Naive thymus-derived CD8-positive, alpha-beta T cell (primary cell): ENCODE results near the gene ACOT11. TPM values are rescaled to one million over a fixed set of nuclear protein-coding genes. Genes with fewer than 3 reads are reported as not detected.

ENCODE experiments used
- ATAC-seq, 2 donors: fragments of 150-1000 bp; cut with Tn5 transposase in 1 of 2; sonication (Bioruptor Pico), chemical (Tn5 transposase) in 1 of 2; 1 replicate in 1 of 2; 2 replicates in 1 of 2; pipeline ENCODE4 v1.10.0; 2021; ENCODE audit warnings: mild to moderate bottlenecking in 2 of 2, moderate library complexity in 2 of 2
- POLR2A ChIA-PET: fragments of 350-600 bp; sonication (Branson Sonifier 250); formaldehyde crosslinking; loops from one replicate; lab custom pipeline; 2021; ENCODE audit warnings: antibody characterized with exemption; lab: Charles Lee
- DNase-seq, 10 donors: peaks; one replicate each; pipeline versions ENCODE4 v3.0.0 to v3.0.0-alpha.2; 2020 to 2022
- H3K27ac Mint-ChIP-seq, 10 donors: one replicate each; pipeline ENCODE4 v1.8.0; 2020 to 2022; ENCODE audit warnings: mild to moderate bottlenecking in 10 of 10, mixed read lengths in 10 of 10, moderate library complexity in 4 of 10, inconsistent platforms in 1 of 10
- H3K27me3 Mint-ChIP-seq, 5 donors: one replicate each; pipeline ENCODE4 v1.8.0; 2021 to 2022; ENCODE audit warnings: mixed read lengths in 5 of 5
- H3K36me3 Mint-ChIP-seq, 3 donors: one replicate each; pipeline ENCODE4 v1.8.0; 2020 to 2022; ENCODE audit warnings: mixed read lengths in 3 of 3, mild to moderate bottlenecking in 2 of 3, inconsistent platforms in 1 of 3
- H3K4me1 Mint-ChIP-seq, 4 donors: one replicate each; pipeline ENCODE4 v1.8.0; 2021 to 2022; ENCODE audit warnings: mixed read lengths in 4 of 4
- H3K4me3 Mint-ChIP-seq, 10 donors: one replicate each; pipeline ENCODE4 v1.8.0; 2020 to 2022; ENCODE audit warnings: mild to moderate bottlenecking in 10 of 10, mixed read lengths in 10 of 10, moderate library complexity in 6 of 10, inconsistent platforms in 1 of 10
- H3K9me3 Mint-ChIP-seq, 9 donors: one replicate each; pipeline ENCODE4 v1.8.0; 2020 to 2022; ENCODE audit warnings: mixed read lengths in 9 of 9, mild to moderate bottlenecking in 3 of 9, inconsistent platforms in 1 of 9, moderate library complexity in 1 of 9
- polyA plus RNA-seq, 3 donors: library from polyadenylated mRNA; unstranded; fragments of 300-500 nt; fragmentation: Illumina TruSeq; gene quantifications; one replicate each; pipeline ENCODE4 v1.2.3, GENCODE V29; 2021
- total RNA-seq, 8 experiments: library from RNA in 2 of 8; stranded (reverse) in 2 of 8; gene quantifications; one replicate each; pipeline ENCODE4 v1.2.3 and lab custom pipeline; 2021 to 2026

Gene ACOT11
- total RNA-seq: under 1 TPM; 0.22 to 0.31 TPM
- under 1 TPM in 1 of 3 donors, not detected in 2; 0.07 TPM for polyA plus RNA-seq
- total RNA-seq (lab: John Stamatoyannopoulos, UW): 0 to 0.44 (median 0.37) reads per million in 6 experiments

GRCh38 chr1:54547601-54548388 lies at the start of gene ACOT11:
ACOT11 (plus strand) TSS chr1:54548228; CDS start chr1:54548310, 82 bp downstream.
- Mint-ChIP-seq H3K27ac (peak within 1 kb of the TSS in 2 of 10 donors; percentile 28 to 57), H3K27me3 (peaks cover 0 to 3% (median 0%) of the 10 kb centered on the region in 5 donors), H3K9me3 (no peaks in the 10 kb centered on the region), H3K4me1 (peaks cover 4 to 11% (median 7%) of the 10 kb centered on the region in 4 donors), H3K36me3 (no peaks in the 10 kb centered on the region), H3K4me3 (no peak within 1 kb of the TSS)
- no peak for DNase-seq
- no peak for ATAC-seq
- POLR2A ChIA-PET: no interaction called here

DNA sequence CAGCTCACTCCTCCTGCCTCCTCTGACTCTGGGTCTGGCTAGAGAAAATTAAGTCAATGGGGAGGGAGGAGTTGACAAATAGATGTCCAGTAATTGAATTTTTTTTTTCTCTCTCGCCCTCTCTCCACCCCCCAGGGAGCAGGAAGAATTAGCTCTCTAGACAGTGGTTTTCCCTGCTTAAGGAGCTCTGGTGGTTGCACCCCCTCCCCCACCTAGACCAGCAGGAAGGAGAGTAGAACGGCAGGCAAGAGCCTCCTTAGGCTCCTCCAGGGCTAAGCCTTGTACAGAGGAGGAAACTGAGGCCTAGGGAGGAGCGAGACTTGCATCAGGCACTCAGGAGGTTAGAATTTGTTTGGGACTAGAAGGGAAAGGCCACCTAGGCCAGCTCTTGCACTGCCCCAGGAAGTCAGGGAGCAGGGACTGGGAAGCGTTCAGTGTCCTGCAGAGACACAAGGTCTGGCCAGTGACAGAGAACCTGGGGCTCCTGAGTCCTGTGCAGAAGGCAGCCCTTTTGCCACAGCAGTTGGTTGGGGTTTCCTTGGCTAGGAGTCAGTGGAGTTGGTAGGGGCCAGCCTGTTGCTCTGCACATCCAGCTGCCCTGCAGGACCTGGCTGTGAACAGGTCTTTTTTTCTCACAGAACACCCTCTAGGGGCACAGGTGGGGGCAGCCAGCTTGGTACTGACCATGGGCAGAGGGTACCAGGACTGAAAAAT lies 49.5 kb upstream of the ACOT11 start:
- H3K27me3 Mint-ChIP-seq: peaks cover 9 to 57% (median 30%) of the 10 kb centered on the region in 5 donors

GRCh38 chr1:54499097-54499359 lies 49.0 kb upstream of the ACOT11 start:
- DNase-seq: no peak
- H3K36me3 Mint-ChIP-seq: peaks cover 0 to 1% (median 0%) of the 10 kb centered on the region in 3 donors
- peak in 1 of 2 donors; percentile 12 for ATAC-seq
- peaks cover 0 to 2% (median 0%) of the 10 kb centered on the region in 9 donors for H3K9me3 Mint-ChIP-seq
- POLR2A ChIA-PET: interaction anchor here (1.2 kb wide), 1 partner anchor 302 kb away, joined by 3 read pairs; the partner anchor contains the start of gene TTC22
- H3K4me1 Mint-ChIP-seq: peaks cover 5 to 19% (median 12%) of the 10 kb centered on the region in 4 donors
- H3K27me3 Mint-ChIP-seq: peaks cover 9 to 52% (median 32%) of the 10 kb centered on the region in 5 donors
- H3K27ac Mint-ChIP-seq: peak overlapping the region in 1 of 10 donors; percentile 21
- peak overlapping the region; percentile 69 to 85 (median 77) for H3K4me3 Mint-ChIP-seq

More for the DNA sequence above, 49.5 kb upstream of the ACOT11 start:
- H3K4me3 Mint-ChIP-seq: peak overlapping the region; percentile 69 to 85 (median 77)
- peaks cover 6 to 19% (median 12%) of the 10 kb centered on the region in 4 donors for H3K4me1 Mint-ChIP-seq
- H3K9me3 Mint-ChIP-seq: peaks cover 0 to 2% (median 0%) of the 10 kb centered on the region in 9 donors
- ATAC-seq: no peak
- DNase-seq: no peak
- POLR2A ChIA-PET: interaction anchor here (0.6 kb wide), 1 partner anchor 117 kb away, joined by 5 read pairs; no protein-coding TSS in a partner anchor
- H3K36me3 Mint-ChIP-seq: peaks cover 0 to 1% (median 0%) of the 10 kb centered on the region in 3 donors
- no peak overlapping the region for H3K27ac Mint-ChIP-seq

GRCh38 chr1:54499360-54500106 lies 48.5 kb upstream of the ACOT11 start:
- H3K4me3 Mint-ChIP-seq: peak overlapping the region; percentile 69 to 85 (median 77)
- DNase-seq: peak in 8 of 10 donors; percentile 24 to 69 (median 42)
- POLR2A ChIA-PET: interaction anchor here (1.2 kb wide), 1 partner anchor 301 kb away, joined by 3 read pairs; the partner anchor contains the start of gene TTC22
- peaks cover 0 to 2% (median 0%) of the 10 kb centered on the region in 9 donors for H3K9me3 Mint-ChIP-seq
- peaks cover 9 to 47% (median 30%) of the 10 kb centered on the region in 5 donors for H3K27me3 Mint-ChIP-seq
- peaks cover 0 to 1% (median 0%) of the 10 kb centered on the region in 3 donors for H3K36me3 Mint-ChIP-seq
- H3K4me1 Mint-ChIP-seq: peaks cover 5 to 19% (median 12%) of the 10 kb centered on the region in 4 donors
- H3K27ac Mint-ChIP-seq: peak overlapping the region in 1 of 10 donors; percentile 21
- peak; percentile 83 to 87 for ATAC-seq

- POLR2A ChIA-PET: interaction anchor here (1.2 kb wide), 1 partner anchor 301 kb away, joined by 3 read pairs; the partner anchor contains the start of gene TTC22
- Mint-ChIP-seq H3K4me1 (peaks cover 5 to 19% (median 12%) of the 10 kb centered on the region in 4 donors), H3K9me3 (peaks cover 0 to 2% (median 0%) of the 10 kb centered on the region in 9 donors), H3K27ac (no peak overlapping the region), H3K36me3 (peaks cover 0 to 1% (median 0%) of the 10 kb centered on the region in 3 donors), H3K4me3 (peak overlapping the region; percentile 47 to 81 (median 68)), H3K27me3 (peaks cover 9 to 43% (median 28%) of the 10 kb centered on the region in 5 donors)
- ATAC-seq (no peak), DNase-seq (no peak)
Observed at GRCh38 chr1:54500107-54500431, 48.0 kb upstream of the ACOT11 start.

- Mint-ChIP-seq H3K27me3 (peaks cover 11 to 34% (median 24%) of the 10 kb centered on the region in 5 donors), H3K36me3 (peaks cover 0 to 1% (median 0%) of the 10 kb centered on the region in 3 donors), H3K27ac (no peak overlapping the region), H3K4me1 (peaks cover 5 to 19% (median 12%) of the 10 kb centered on the region in 4 donors), H3K4me3 (peak overlapping the region in 1 of 10 donors; percentile 26), H3K9me3 (no peaks in the 10 kb centered on the region)
- DNase-seq (no peak), ATAC-seq (no peak)
- POLR2A ChIA-PET: no interaction called here
Observed at GRCh38 chr1:54501849-54502248, 46.2 kb upstream of the ACOT11 start.

DNA sequence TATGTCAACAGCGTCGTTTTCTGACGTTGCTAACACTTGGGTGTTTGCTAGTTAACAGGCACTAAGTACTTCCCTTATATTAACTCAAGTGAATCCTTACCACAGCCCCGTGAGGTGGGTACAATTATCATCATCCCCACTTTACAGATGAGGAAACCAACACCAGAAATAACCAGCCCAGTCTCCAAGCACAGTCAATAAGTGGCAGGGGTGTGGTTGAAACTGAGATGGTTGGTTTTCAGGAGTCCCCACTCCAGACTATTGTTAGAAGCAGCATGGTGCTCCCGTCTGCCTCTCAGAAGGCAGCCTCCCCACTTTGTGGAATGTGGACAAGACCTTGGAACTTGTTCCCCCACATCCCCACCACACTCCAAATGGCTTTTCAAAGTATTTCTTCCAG lies 45.7 kb upstream of the ACOT11 start:
- peaks cover 11 to 29% (median 22%) of the 10 kb centered on the region in 5 donors for H3K27me3 Mint-ChIP-seq
- no peak for ATAC-seq
- POLR2A ChIA-PET: no interaction called here

GRCh38 chr1:54506594-54506993 lies 41.4 kb upstream of the ACOT11 start:
- H3K36me3 Mint-ChIP-seq: peaks cover 0 to 1% (median 0%) of the 10 kb centered on the region in 3 donors
- H3K4me3 Mint-ChIP-seq: no peak overlapping the region
- POLR2A ChIA-PET: no interaction called here
- H3K27ac Mint-ChIP-seq: no peak overlapping the region
- ATAC-seq (no peak), DNase-seq (no peak)
- H3K27me3 Mint-ChIP-seq: peaks cover 9 to 15% (median 11%) of the 10 kb centered on the region in 5 donors
- no peaks in the 10 kb centered on the region for H3K4me1 Mint-ChIP-seq
- peaks cover 0 to 1% (median 0%) of the 10 kb centered on the region in 9 donors for H3K9me3 Mint-ChIP-seq

More for the DNA sequence above, 45.7 kb upstream of the ACOT11 start:
- no peak overlapping the region for H3K4me3 Mint-ChIP-seq
- H3K36me3 Mint-ChIP-seq: peaks cover 0 to 1% (median 0%) of the 10 kb centered on the region in 3 donors
- H3K4me1 Mint-ChIP-seq: peaks cover 5 to 15% (median 11%) of the 10 kb centered on the region in 4 donors
- no peak for DNase-seq
- H3K27ac Mint-ChIP-seq: no peak overlapping the region
- H3K9me3 Mint-ChIP-seq: no peaks in the 10 kb centered on the region

DNA sequence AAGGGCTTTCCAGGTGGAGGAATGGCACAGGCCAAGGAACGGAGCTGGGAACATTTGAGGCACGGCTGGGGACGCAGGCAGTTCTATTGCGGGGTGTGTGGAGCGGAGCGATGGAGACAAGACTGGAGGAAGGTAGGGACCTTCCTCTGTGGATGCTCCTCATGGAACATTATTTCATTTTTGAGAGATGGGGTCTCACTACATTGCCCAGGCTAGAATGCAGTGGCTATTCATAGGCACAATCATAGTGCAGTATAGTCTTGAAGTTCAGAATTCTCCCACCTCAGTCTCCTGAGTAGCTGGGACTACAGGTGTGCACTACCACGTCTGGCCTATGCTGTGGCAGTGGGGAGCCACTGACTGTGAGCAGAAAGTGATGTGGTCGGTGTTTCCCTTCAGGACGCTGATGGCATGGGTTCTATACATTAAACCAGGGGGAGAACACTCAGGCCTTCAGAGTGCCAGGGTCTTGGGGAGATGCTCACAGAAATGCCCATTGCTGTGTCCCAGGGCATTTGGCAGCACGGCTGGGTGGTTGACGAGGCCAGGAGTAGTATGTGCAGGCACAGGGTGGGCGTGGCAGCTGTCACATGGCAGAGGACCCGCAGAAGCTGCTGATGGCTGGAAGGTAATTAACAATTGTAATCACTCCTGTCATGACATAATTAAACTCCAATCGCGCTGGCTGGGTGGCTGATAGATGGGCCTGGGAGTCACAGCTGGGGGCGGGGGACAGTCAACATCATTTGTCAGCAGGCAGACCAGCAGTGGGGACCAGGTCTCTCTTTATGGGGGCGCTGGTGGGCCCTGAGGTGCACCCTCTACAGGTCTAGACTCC lies 40.8 kb upstream of the ACOT11 start:
- peak overlapping the region in 1 of 10 donors; percentile 41 for H3K27ac Mint-ChIP-seq
- DNase-seq (peak in 1 of 10 donors; percentile 30), ATAC-seq (no peak)
- peaks cover 5 to 8% (median 7%) of the 10 kb centered on the region in 5 donors for H3K27me3 Mint-ChIP-seq
- H3K36me3 Mint-ChIP-seq: peaks cover 0 to 1% (median 0%) of the 10 kb centered on the region in 3 donors
- no peaks in the 10 kb centered on the region for H3K4me1 Mint-ChIP-seq
- H3K9me3 Mint-ChIP-seq: peaks cover 0 to 1% (median 0%) of the 10 kb centered on the region in 9 donors
- POLR2A ChIA-PET: no interaction called here
- H3K4me3 Mint-ChIP-seq: no peak overlapping the region

DNA sequence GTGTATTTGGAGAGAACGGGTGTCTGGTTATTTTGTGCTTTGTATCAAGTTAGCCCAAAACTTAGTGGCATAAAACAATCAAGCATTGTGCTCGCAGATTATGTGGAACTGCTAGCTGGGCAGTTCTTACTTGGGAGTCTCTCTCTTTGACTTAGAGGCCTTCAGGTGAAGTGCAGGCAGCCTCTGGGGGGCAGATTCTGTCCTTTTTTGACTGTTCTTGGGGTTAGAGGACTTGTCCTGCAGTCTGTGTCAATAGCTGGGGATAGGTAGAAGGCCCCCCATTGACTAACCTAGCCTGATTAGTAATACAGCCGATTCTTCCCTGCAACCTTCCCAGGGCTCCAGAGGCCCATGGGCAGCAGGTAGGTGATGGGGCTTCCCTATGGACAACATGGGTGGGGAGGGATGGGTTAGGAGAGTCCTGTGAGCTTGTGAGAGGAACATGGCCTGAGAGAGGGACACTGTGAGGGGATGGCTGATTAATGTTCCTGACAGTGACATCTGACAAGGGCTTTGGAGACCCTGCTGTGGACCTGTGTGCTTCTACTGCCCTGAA lies 37.2 kb upstream of the ACOT11 start:
- POLR2A ChIA-PET: no interaction called here
- no peak for ATAC-seq
- DNase-seq: no peak
- Mint-ChIP-seq H3K27ac (no peak overlapping the region), H3K4me3 (no peak overlapping the region), H3K36me3 (no peaks in the 10 kb centered on the region), H3K27me3 (peaks cover 0 to 8% (median 2%) of the 10 kb centered on the region in 5 donors), H3K9me3 (peaks cover 0 to 1% (median 0%) of the 10 kb centered on the region in 9 donors), H3K4me1 (no peaks in the 10 kb centered on the region)
